Stimulated activated CD8-positive, alpha-beta memory T cell treated with anti-CD3 and anti-CD28 coated beads, Interleukin-2, amount 100 ng/mL, for 1 hour (primary cell): Measurements from ENCODE around the gene STAT4.
A peak's percentile ranks its signal among the peaks of the same experiment; 100 is the strongest.
"Not testable (repeated sequence)": the region's sequence is repeated elsewhere in the genome, so short reads cannot be mapped to it uniquely, and the experiment has no call there.

Experiments used
- DNase-seq, 2 donors: peaks; one replicate each; pipeline ENCODE4 v3.0.0-alpha.2; 2020; ENCODE audit warnings: low read depth in 2 of 2

Gene STAT4

DNA sequence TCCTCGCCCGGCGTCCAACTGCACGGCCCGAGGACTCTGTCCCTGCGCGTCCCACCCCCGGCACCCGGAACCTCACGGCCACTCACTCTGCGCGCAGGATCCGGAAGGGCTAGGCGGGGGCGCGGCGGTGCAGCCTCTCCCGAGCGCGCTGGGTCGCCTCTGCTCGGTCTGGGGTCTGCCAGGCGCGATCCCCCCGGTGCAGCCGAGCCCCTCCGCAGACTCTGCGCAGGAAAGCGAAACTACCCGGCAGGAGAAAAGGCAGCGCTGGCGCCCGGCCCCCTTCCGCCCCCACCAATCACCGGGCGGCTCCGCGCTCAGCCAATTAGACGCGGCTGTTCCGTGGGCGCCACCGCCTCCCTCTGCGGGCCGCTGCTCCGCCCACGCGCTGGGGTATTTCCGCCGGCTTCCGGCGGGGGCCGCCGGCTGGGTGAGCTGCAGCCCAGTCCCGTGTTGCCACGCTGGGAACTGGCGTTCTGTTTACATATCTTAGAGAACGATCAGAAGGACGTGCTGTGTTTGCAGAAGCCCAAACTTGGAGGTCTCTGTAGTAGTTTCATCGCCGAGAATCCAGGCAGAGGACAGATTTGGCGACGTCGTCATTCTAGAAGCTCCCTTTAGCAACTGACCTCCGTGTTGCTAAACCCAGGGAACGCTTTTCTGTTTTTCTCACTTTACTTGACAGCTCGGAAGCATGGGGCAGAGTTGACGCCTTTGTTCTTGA is 136.7 kb downstream of the STAT4 start, which contains the start of gene STAT1:
TSS of gene STAT1 (minus strand) at position 240 of the 721 bp plus-strand sequence. CDS start 4,168 bp downstream, outside the sequence.
- DNase-seq: peak; percentile 91 to 95

DNA sequence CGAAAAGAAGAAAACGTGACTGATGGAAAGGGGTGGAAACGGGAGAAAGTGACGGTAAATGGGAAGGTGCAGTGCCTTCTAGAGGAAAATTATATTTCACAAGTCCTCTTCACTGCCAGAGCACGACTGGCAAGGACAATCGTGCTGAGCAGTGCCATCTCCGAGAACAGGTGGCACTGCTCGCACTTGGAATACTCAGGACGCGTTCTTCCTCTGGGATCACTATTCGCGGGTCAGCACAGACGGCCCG is 137.2 kb downstream of the STAT4 start:
- DNase-seq: no peak

GRCh38 chr2:191012845-191013681 is 137.7 kb downstream of the STAT4 start:
- DNase-seq: no peak

GRCh38 chr2:191012346-191012745 is 138.4 kb downstream of the STAT4 start:
- no peak for DNase-seq

DNA sequence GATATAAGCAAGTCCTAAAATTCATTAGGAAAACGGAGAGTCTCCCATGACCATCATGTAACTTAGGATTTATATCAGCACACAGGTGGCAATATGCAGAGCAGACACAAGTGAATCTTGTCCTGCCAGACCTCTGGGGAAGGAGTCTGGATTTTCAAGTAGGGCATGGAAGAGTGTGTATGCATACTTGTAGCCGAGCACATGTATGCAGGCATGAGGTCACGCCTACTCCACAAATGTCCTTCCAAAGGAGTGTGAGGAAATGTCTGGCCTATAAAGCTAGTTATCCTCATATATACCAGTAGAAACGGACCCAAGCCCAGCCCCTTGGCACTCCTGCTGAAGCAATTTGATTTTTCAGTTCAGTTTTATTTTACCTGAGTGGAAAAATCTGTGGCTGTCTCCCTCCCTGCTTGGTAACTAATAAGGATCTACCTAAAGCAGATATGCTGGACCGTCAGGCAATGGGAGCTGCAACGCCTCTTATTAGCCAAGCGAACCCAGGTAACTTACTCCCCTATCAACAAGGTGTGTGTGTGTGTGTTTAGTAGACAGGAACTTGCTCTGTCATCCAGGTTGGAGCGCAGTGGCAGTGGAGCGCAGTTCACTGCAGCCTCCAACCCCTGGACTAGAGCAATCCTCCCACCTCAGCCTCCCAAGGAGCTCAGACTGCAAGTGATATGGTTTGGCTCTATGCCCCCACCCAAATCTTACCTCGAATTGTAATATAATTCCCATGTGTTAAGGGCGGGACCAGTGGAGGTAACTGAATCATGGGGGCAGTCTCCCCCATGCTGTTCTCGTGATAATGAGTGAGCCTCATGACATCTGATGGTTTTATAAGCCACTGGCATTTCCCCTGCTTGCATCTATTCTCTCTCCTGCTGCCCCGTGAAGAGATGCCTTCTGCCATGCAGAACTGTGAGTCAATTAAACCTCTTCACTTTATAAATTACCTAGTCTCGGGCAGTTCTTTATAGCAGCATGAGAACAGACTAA is 139.6 kb downstream of the STAT4 start:
- DNase-seq: no peak

- DNase-seq: no peak
Measured at GRCh38 chr2:191009541-191010374, 141.0 kb downstream of the STAT4 start.

DNA sequence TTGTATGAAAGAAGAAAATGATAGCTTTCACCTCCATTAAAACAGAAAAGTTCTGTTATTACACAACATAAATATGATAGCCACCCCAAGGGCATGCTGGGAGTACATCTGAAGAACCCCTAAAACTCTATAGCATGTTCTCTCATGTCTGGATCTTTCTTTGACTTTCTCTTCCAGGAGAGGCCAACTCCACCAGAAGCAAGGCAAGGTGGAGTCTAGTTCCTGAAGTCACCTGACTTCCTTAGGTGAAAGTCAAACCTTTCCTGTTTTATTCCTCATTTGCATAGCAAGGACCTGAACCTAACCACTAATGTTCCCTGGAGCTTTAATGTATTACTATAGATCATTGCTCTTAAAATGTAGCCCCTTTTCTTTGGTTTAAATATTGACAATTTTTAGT is 142.5 kb downstream of the STAT4 start:
- no peak for DNase-seq

DNA sequence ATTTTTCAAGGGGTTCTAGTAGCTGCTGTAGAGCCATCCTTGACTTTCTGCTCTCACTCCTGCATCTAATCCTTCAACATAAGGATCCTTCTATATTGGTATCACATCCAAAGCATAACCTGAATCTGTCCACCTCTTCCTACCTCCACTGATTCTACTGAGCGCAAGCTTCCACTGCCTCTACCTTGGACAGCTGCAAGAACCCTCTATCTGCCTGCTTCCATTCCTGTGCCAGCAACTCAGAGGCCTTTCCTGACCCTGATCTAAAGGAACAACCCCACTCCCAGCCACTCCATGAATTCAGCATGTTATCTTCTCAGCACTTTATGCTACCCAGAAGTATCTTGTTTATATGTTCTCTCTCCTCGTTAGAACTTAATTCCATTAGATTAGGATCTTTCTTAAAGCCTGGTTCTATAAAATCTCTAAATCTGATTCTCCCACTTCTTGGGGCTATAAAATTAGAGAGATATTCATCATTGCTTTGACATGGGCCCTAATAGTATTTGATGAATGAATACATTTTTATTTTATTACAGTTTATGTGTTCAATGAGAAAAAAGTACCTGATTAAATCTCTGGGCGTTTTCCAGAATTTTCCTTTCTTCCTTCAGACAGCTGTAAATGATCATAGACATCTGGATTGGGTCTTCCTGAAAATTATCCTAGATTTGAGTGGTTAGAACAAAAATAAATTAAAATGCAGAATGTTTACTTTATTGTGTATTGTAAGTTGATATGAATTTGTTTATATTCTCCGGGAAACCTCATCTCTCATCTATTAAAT is 143.6 kb downstream of the STAT4 start:
- no peak for DNase-seq

GRCh38 chr2:191006297-191006696 is 144.5 kb downstream of the STAT4 start:
- DNase-seq: no peak

- DNase-seq: no peak
Measured at GRCh38 chr2:191003405-191004309, 147.1 kb downstream of the STAT4 start.

GRCh38 chr2:191001624-191002023 is 149.2 kb downstream of the STAT4 start:
- DNase-seq: no peak

DNA sequence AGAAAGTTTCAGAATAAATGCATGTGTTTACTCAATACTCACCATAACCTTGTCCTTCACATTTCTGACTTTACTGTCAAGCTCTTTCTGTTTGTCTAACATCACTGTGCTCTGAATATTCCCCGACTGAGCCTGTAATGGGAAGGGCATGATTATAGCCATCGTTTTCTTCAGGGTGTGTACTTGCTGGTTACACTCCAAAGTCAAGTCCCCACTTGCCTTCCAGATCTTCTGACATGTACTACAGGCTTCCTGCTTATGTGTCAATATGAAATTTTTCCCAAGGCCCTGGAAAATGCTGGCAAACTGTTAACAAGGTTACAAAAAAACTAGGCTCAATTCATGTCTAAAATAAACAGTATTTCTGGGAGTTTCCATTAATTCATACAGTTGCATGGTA is 149.8 kb downstream of the STAT4 start:
- no peak for DNase-seq

DNA sequence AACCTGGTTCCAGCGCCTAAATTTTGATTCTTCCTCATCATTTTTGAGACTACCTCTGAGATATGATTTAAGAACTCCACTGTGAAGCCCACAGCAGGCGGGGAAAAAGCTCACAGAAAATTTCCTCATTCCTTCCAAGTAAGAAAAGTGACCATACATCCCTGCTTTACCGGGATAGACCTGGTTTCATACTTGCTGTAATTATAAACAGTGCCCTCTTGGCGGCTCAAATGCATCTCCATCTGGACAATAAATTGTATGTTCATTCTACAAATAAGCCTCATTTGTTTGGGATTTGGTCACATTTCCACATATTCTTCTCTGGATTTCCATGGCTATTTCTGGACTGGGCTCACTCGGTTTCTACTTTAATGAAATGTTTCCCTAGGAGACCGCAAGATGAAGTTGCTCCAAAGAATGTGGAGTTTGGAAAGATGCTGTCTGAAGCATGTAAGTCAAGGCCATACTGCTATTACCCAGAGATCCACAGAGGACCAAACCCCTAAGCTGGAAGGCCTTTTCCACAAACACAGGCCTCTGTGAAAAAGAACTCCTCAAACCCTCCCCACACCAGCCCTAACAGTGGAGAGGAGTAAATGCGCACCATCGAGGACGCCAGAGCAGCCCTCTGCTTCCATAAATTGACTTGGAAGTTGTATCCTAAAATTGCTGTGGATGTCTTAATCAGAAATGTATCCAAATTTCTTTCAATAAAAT is 150.7 kb downstream of the STAT4 start:
- no peak for DNase-seq

DNA sequence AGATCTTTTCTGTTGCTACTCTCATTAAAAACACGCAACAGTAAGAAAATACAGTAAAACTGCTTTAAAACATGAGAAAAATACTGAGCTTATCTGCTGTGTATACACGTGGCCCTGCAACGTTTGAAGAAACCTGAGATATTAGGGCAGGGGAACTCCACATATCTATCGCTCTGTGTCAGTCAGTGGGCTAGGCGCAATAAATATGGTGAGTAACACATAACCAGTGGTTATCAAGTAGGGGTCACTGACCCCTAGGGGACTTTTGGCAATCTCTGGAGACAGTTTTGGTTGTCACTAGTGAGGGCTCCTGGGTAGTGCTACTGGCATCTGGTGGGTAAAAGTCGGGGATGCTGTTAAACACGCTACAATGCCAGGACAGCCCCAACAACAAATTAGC is 151.7 kb downstream of the STAT4 start:
- no peak for DNase-seq

DNA sequence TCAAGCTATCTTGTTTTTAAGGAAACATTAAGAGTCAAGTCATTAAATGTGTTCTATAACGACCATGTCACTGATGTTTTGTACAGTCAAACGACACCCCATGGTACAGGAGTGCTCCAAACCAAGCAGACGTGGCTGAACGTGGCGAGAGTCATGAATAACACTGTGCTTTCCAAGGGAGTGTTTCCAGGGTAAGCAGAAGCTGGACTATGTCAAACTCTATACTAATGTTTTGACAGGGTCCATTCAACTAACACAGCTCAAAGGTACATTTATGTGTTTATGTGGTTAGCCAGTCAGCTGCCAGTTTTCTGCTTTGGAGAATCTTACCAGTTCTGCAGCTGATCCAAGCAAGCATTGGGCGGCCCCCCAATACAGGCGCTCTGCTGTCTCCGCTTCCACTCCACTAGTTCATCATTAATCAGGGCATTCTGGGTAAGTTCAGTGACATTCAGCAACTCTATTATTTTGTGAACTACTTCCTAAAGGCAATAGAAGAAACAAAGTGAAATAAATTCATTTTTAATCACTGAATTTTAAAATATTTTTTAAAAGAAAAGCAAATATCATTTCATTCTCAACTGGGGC is 153.2 kb downstream of the STAT4 start:
- no peak for DNase-seq

DNA sequence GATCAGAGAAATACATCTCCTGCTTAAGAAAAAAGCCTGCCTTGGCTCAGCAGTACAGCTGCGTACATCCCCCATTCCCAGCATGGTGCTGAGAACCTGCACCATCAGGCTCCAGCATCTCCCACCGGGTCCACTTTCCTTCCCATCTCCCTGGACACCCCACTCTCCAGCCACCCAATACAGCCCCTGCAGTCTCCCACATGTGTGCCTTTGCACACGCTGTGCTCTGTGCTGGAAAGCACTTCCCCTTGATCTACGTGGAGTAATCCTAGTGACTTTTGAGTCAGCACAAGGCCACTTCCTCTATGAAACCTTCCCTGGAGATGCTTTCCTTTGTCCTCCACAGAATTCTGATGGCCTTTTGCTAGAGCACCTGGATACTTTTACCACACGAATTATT is 153.8 kb downstream of the STAT4 start:
- DNase-seq: no peak

- peak in 1 of 2 donors; percentile 26 for DNase-seq
Measured at GRCh38 chr2:190996338-190996946, 154.4 kb downstream of the STAT4 start.

GRCh38 chr2:190995315-190995714 is 155.5 kb downstream of the STAT4 start:
- not testable (repeated sequence) for DNase-seq
